ENCODE results near the gene TYRO3. TPM values are rescaled to one million over a fixed set of nuclear protein-coding genes. Genes with fewer than 3 reads are reported as not detected.

TYRO3 gene
- total and polyA plus RNA-seq, 2 donors (not counting 1 experiment from before 2014, with no cell fraction given) = 0.05 TPM; not detected in 1

DNA sequence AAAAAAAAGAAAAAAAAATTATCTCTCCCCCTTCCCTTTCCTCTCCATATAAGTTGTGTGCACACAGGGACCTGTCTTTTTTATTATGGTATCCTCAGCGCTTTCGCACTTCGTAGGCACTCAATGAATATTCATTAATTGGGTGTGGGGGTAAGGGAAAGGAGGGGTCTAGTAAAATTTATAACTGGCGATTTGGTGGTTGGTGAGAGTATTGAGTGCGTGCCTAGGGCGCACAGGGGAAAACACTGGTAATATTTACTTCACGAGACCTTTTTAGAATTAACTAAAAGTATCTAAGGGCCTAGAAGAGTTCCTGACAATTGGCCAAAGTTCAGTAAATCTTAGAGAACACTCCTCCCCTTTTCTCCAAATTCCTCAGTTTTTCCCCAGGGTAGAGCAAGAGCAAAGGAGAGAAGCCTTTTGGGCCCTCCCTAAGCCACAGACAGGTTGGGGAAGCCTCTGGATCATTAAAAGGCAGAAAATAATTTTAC is 25.7 kb downstream of the TYRO3 start:
- ChIA-PET CTCF (interaction anchor here (1.0 to 1.9 kb wide), 2 partner anchors 27 to 119 kb away, joined by 4 to 14 read pairs; no protein-coding TSS in a partner anchor), POLR2A (no interaction called here)
- intact Hi-C loops (cut with micrococcal nuclease) = loop anchor here (5.0 kb wide), 1 partner anchor 117 kb away; no protein-coding TSS in a partner anchor
- peak overlapping the region; percentile 75 for H3K4me3 Mint-ChIP-seq
- H3K27me3 ChIP-seq (replicated peaks in 1 of 4; ENCODE audit: control extremely low read depth in 1 of 4, control insufficient read depth in 3 of 4, insufficient read depth in 4 of 4, low read length in 3 of 4) = peaks cover 0 to 22% (median 10%) of the 10 kb centered on the region in 4 experiments
- H3K36me3 ChIP-seq (replicated peaks in 1 of 2; ENCODE audit: control extremely low read depth in 1 of 2, control insufficient read depth in 1 of 2, extremely low read depth in 1 of 2, insufficient read depth in 2 of 2, low read length in 1 of 2) = no peaks in the 10 kb centered on the region
- H3K4me1 ChIP-seq (ENCODE audit: control insufficient read depth in 2 of 2, insufficient read depth in 2 of 2, low read length in 2 of 2) = peaks cover 9 to 10% of the 10 kb centered on the region in 2 donors
- H3K9me3 Mint-ChIP-seq (ENCODE audit: insufficient read depth) = no peaks in the 10 kb centered on the region
- H3K27ac ChIP-seq (ENCODE audit: low read length in 2 of 2) = no peak overlapping the region
- H3K4me1 Mint-ChIP-seq = peaks cover 6% of the 10 kb centered on the region
- H3K4me3 ChIP-seq (ENCODE audit: control extremely low read depth in 1 of 5, extremely low read depth in 1 of 5, insufficient read depth in 1 of 5, low read depth in 2 of 5, low read length in 4 of 5) = no peak overlapping the region
- peak overlapping the region; percentile 76 for H2AFZ ChIP-seq (ENCODE audit: insufficient read depth, low read depth, low read length, poor library complexity, severe bottlenecking)
- no peaks in the 10 kb centered on the region for H3K79me2 ChIP-seq (ENCODE audit: control insufficient read depth, insufficient read depth, low read length)
- ATAC-seq (ENCODE audit: low read depth) (no peak), DNase-seq (no peak)
- no peaks in the 10 kb centered on the region for H3K9me3 ChIP-seq (ENCODE audit: control extremely low read depth in 1 of 3, control insufficient read depth in 2 of 3, insufficient read depth in 1 of 3, low read length in 2 of 3)
- no peak overlapping the region for H3K27ac Mint-ChIP-seq
- TF ChIP-seq, protein P1, sequence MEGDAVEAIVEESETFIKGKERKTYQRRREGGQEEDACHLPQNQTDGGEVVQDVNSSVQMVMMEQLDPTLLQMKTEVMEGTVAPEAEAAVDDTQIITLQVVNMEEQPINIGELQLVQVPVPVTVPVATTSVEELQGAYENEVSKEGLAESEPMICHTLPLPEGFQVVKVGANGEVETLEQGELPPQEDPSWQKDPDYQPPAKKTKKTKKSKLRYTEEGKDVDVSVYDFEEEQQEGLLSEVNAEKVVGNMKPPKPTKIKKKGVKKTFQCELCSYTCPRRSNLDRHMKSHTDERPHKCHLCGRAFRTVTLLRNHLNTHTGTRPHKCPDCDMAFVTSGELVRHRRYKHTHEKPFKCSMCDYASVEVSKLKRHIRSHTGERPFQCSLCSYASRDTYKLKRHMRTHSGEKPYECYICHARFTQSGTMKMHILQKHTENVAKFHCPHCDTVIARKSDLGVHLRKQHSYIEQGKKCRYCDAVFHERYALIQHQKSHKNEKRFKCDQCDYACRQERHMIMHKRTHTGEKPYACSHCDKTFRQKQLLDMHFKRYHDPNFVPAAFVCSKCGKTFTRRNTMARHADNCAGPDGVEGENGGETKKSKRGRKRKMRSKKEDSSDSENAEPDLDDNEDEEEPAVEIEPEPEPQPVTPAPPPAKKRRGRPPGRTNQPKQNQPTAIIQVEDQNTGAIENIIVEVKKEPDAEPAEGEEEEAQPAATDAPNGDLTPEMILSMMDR (IDR thresholded peaks at IDR 0.05) = no peak
- no peak for TF ChIP-seq EZH2 (IDR thresholded peaks at IDR 0.05; ENCODE audit: borderline replicate concordance, insufficient read depth, low read depth, low read length, poor library complexity, severe bottlenecking)
- WGBS (ENCODE audit: insufficient coverage) = 90% methylated on average over 4 of the region's 7 CpGs
- no peaks in the 10 kb centered on the region for H4K20me1 ChIP-seq (ENCODE audit: control insufficient read depth, insufficient read depth, low read length, poor library complexity, severe bottlenecking)
- H3K4me2 ChIP-seq (replicated peaks; ENCODE audit: low read depth, low read length, poor library complexity, severe bottlenecking) = peak overlapping the region; percentile 89
- H3K9ac ChIP-seq (ENCODE audit: low read length) = peak overlapping the region; percentile 65
- H3K27me3 Mint-ChIP-seq = peaks cover 50% of the 10 kb centered on the region
